ENCODE data around the gene RNF223. TPM values are rescaled to one million over a fixed set of nuclear protein-coding genes. Genes with fewer than 3 reads are reported as not detected.

RNF223 gene
- total and polyA plus RNA-seq, 2 donors (not counting 3 experiments of a cell fraction or from before 2014, with no cell fraction given): not detected

GRCh38 chr1:1088029-1088800 is 14.1 kb upstream of the RNF223 start:
- no peaks in the 10 kb centered on the region for H4K20me1 ChIP-seq (replicated peaks; ENCODE audit: control insufficient read depth, extremely low read depth, insufficient read depth, low read length)
- intact Hi-C loops (cut with micrococcal nuclease) (no loop called here), dilution Hi-C loops (cut with MboI; ENCODE audit: extremely low pct_ligation_motif_present, low sequenced_read_pairs) (no loop called here)
- H3K4me2 ChIP-seq (ENCODE audit: insufficient read depth, low read length): no peak overlapping the region
- BruUV-seq (replicated peaks): no TSS peak
- H3K79me2 ChIP-seq (ENCODE audit: control insufficient read depth, insufficient read depth, low read length): no peaks in the 10 kb centered on the region
- H2AFZ ChIP-seq (ENCODE audit: low read depth, low read length): no peak overlapping the region
- H3K9me1 ChIP-seq (replicated peaks; ENCODE audit: control insufficient read depth, extremely low read depth, insufficient read depth, low read length): no peaks in the 10 kb centered on the region
- H3K36me3 ChIP-seq (ENCODE audit: control insufficient read depth in 2 of 2, extremely low read depth in 1 of 2, insufficient read depth in 2 of 2, low read length in 2 of 2): no peaks in the 10 kb centered on the region
- no peaks in the 10 kb centered on the region for H3K9me3 ChIP-seq (replicated peaks; ENCODE audit: control insufficient read depth, insufficient read depth, low read length)
- FAIRE-seq (no peak), DNase-seq (ENCODE audit: low read depth, low spot score) (no peak)
- CTCF ChIA-PET: no interaction called here
- POLR2A ChIA-PET: no interaction called here
- no peak overlapping the region for H3K4me3 ChIP-seq (replicated peaks in 1 of 3; ENCODE audit: insufficient read depth in 1 of 3, low read depth in 1 of 3, low read length in 3 of 3)
- no peaks in the 10 kb centered on the region for H3K27me3 ChIP-seq (ENCODE audit: control insufficient read depth in 2 of 2, insufficient read depth in 2 of 2, low read length in 2 of 2)
- no peaks in the 10 kb centered on the region for H3K4me1 ChIP-seq (ENCODE audit: control insufficient read depth, extremely low read depth, insufficient read depth, low read length)
- no peak overlapping the region for H3K27ac ChIP-seq (ENCODE audit: insufficient read depth, low read depth, low read length)
- no peak overlapping the region for H3K9ac ChIP-seq (replicated peaks; ENCODE audit: extremely low read depth, insufficient read depth, low read length)
- TF ChIP-seq CTCF (IDR thresholded peaks at IDR 0.05; ENCODE audit: extremely low read depth in 1 of 2, insufficient read depth in 1 of 2, low read depth in 1 of 2, low read length in 2 of 2) (no peak), FOS (IDR thresholded peaks at IDR 0.05; ENCODE audit: borderline replicate concordance, insufficient read depth, low read length) (no peak), POLR2AphosphoS5 (IDR thresholded peaks at IDR 0.05; ENCODE audit: insufficient read depth, low read depth, low read length) (no peak), MYC (IDR thresholded peaks at IDR 0.05; ENCODE audit: low read depth, low read length) (no peak), EZH2 (IDR thresholded peaks at IDR 0.05; ENCODE audit: borderline replicate concordance, low read depth, low read length, severe bottlenecking) (no peak), POLR2A (IDR thresholded peaks at IDR 0.05; ENCODE audit: low read depth, low read length) (no peak), JUN (IDR thresholded peaks at IDR 0.05; ENCODE audit: borderline replicate concordance, insufficient read depth, insufficient read length, low read depth) (no peak), GATA2 (IDR thresholded peaks at IDR 0.05; ENCODE audit: insufficient read depth, insufficient read length, low read depth, low read length) (no peak), MAX (IDR thresholded peaks at IDR 0.05; ENCODE audit: insufficient read depth, insufficient read length) (no peak)
